ENCODE data around the gene ZNF77. TPM values are rescaled to one million over a fixed set of nuclear protein-coding genes. Genes with fewer than 3 reads are reported as not detected.

Gene ZNF77
- total RNA-seq: 3.8 and 4.6 TPM in 2 replicates

GRCh38 chr19:2944775-2945574 is at the start of gene ZNF77:
TSS of gene ZNF77 (minus strand) at chr19:2944971. CDS start at chr19:2944840, 131 bp downstream.

DNA sequence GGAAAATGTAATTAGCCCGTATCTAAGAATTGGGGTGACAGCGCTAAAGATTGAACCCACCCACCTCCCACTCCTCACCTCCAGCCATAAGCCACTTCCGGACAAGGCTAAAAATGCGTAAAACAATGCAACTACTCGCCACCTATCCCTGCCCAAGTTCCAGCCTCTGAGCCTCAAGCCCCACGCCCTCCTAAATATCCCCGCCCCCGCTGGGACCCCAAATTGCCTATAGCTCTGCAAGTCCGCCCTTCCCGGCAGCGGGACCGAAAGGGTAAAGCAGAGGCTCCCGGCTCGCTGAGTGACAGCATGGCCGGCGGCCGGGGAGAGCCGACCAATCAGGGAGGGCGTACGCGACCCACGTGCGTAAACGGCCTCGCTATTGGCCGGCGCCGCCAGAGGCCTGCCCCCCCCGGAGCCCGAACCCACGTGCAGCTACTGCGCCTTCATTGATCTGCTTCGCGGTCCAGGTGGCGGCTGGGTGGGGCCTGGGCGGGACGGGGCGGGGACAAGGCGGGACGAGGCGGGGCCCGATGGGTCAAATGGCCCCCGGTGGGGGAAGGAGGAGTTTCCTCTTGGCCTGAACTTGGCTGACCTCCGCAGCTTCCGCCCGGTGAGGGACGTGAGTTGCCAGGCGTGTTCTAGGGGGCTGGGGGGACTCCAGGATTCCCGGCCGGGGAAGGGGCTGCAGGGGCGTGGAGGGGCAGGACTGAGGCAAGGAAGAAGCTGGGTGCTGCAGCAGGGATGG is 32.4 kb upstream of the ZNF77 start, which contains the start of gene TLE6:
Gene TLE6 (plus strand): TSS at position 564 of the 745 bp plus-strand sequence. CDS start 670 bp downstream, outside the sequence.

DNA sequence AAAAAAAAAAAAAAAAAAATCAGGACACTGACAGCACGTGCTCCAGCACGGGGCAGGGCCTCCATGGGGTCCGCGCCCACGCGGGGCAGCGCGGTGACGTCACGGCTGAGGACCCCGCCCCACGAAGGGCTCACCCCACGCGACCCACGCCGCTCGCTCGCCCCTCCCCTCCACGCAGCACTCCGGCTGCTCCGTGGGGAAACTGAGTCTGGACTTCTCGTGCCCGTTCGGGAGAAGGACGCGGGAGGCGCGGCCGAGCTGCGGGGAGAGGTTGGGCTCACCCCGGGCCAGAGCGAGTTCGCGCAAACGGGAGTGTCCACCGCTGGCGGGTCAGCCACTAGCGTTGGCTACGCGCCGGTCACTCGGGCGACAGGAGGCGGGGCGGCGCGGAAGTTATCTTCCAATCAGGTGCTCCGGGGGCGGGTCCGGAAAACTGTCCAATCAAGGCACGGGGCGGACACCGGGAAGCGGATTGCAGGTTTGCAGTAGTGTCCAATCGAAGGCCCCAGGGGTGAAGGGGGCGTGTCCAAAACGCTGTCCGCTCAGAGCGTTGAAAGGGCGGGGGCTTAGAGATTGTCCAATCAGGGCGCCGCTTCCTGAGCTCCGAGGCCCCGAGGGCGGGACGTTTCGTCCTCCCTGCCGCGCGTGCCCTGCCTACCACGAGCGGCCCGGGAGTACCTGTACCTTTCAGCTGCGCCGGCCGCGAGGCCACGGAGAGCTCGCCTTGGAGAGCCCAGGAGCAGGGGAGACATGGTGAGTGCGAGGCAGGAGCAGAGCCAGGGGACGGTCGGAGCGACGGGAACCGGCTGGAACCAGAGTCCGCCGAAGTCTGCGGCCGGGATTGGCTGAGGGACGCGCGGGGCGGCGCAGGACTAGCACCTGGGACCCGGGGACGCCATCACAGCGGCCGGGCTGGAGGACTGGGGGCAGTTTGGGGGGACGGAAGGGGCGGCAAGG is 44.2 kb downstream of the ZNF77 start, which contains the start of gene ZNF57:
Gene ZNF57 (plus strand): TSS at position 633 of the 957 bp plus-strand sequence. CDS start 118 bp downstream, at position 751.

Other genes starting within 250 kb of the ZNF77 start
- 0.76 and 0.78 TPM in 2 replicates for gene GNG7, start 242.3 kb downstream of the ZNF77 start, total RNA-seq
- 12.4 and 13.6 TPM in 2 replicates for gene DIRAS1, start 223.6 kb downstream of the ZNF77 start, total RNA-seq
- 23.7 and 24.7 TPM in 2 replicates for gene SLC39A3, start 205.0 kb downstream of the ZNF77 start, total RNA-seq
- gene SGTA, start 161.7 kb downstream of the ZNF77 start, total RNA-seq: 33.5 and 34.1 TPM in 2 replicates
- 53.1 and 53.8 TPM in 2 replicates for gene THOP1, start 159.5 kb downstream of the ZNF77 start, total RNA-seq
- 5.4 and 6.1 TPM in 2 replicates for gene ZNF554, start 125.1 kb downstream of the ZNF77 start, total RNA-seq
- gene ZNF555, start 103.5 kb downstream of the ZNF77 start, total RNA-seq: 7.8 and 9.2 TPM in 2 replicates
- gene ZNF556, start 77.6 kb downstream of the ZNF77 start, total RNA-seq: not detected in 2 replicates
- gene ZNF57, start 44.0 kb downstream of the ZNF77 start, total RNA-seq: 4.2 and 4.9 TPM in 2 replicates
- 2.7 and 2.8 TPM in 2 replicates for gene TLE6, start 32.6 kb upstream of the ZNF77 start, total RNA-seq
- 4.5 and 8.1 TPM in 2 replicates for gene TLE2, start 84.3 kb upstream of the ZNF77 start, total RNA-seq
- 174 and 211 TPM in 2 replicates for gene TLE5, start 117.5 kb upstream of the ZNF77 start, total RNA-seq
- 42.6 and 51.4 TPM in 2 replicates for gene GNA11, start 149.4 kb upstream of the ZNF77 start, total RNA-seq
- not detected in 2 replicates for gene GNA15, start 191.1 kb upstream of the ZNF77 start, total RNA-seq
- gene S1PR4, start 233.8 kb upstream of the ZNF77 start, total RNA-seq: not detected in 2 replicates
- gene NCLN, start 241.0 kb upstream of the ZNF77 start, total RNA-seq: 31.2 and 31.9 TPM in 2 replicates

Data from articular chondrocyte of knee joint (primary cell).